GM13977 (cell line): ENCODE data around the gene AUTS2.

ENCODE experiments used
- DNase-seq: peaks from one replicate; pipeline ENCODE4 v3.0.0; 2012; ENCODE audit warnings: low spot score
- CTCF ChIP-seq: IDR thresholded peaks from 2 replicates; pipeline ENCODE4 v1.5.1; 2012; ENCODE audit warnings: mild to moderate bottlenecking, control low read depth; ENCODE audit not compliant: insufficient read depth; ENCODE audit errors: extremely low read depth, missing control alignments
- in situ Hi-C: fragments of 300-500 bp; cut with MboI; formaldehyde crosslinking; loops from one replicate; pipeline ENCODE4 v1.12.0; 2022; ENCODE audit warnings: low sequenced_read_pairs, low pct_unique_long_range_greater_than_20kb, mixed read lengths, inconsistent platforms; ENCODE audit not compliant: unreplicated experiment

AUTS2 gene

GRCh38 chr7:70408477-70408876 is 810.2 kb downstream of the AUTS2 start:
- TF ChIP-seq CTCF, result no peak
- DNase-seq, result no peak
- in situ Hi-C loops, result no loop called here

DNA sequence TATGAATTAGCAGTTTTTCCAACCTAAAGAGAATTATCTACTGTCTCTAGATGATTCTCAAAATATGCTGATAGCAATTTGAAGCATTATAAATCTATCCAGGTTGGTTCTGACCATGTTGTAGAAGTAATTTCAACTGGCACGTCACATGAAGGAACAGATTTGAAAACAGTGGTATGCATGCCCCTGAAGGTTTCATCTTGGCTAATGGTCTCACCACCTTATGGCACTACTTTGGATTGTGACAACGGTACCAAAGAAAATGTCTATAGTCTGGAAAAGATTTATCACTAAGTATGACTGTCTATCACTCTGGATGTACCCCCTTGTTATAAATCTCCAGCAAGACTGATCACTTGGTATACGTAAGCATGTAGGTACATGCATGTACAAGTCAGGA is 810.6 kb downstream of the AUTS2 start:
- DNase-seq, result no peak
- in situ Hi-C loops, result no loop called here
- TF ChIP-seq CTCF, result no peak

GRCh38 chr7:70410134-70410750 is 812.0 kb downstream of the AUTS2 start:
- no peak for TF ChIP-seq CTCF
- no peak for DNase-seq

GRCh38 chr7:70414368-70414767 is 816.1 kb downstream of the AUTS2 start:
- in situ Hi-C loops, result no loop called here
- no peak for DNase-seq
- no peak for TF ChIP-seq CTCF

More at GRCh38 chr7:70410134-70410750, 812.0 kb downstream of the AUTS2 start:
- in situ Hi-C loops, result no loop called here

- no peak for TF ChIP-seq CTCF
- in situ Hi-C loops, result no loop called here
- no peak for DNase-seq
Measured at GRCh38 chr7:70415179-70415972, 817.1 kb downstream of the AUTS2 start.

DNA sequence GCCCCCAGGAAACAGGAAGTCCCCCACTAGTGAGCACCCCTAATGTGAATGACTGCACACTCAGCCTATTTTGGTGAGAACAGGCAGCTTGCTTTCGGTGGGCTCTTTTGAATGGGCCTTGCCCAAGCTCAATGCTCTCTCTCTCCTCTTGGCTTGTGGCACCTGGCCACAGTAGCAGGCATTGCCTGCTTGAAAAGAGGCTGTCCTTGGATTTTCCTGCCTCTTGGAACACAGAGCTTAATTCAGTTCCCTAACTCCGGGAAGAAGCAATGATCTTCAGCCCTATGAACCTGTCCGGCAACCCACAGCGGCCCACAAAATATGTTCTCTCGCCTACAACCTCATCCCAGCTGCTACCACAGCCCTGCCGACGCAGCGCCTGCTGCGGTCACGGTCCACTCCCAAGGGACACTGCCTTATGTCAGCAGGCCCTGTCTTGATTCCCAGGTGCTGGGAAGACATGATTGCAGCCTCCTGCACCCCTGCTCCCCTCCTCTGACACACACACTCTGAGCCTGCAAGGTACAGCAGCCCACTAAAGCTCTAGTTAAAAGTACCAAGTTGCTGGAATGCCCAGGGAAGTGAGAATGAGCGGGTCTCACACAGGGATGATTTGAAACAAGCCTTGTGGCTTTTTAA is 818.2 kb downstream of the AUTS2 start:
- in situ Hi-C loops, result no loop called here
- no peak for DNase-seq
- TF ChIP-seq CTCF, result no peak
